MCF 10A (cell line): Measurements from ENCODE around the gene PSMA6. TPM values are rescaled to one million over a fixed set of nuclear protein-coding genes. Genes with fewer than 3 reads are reported as not detected.

Experiments
- BruUV-seq: library from RNA; stranded (reverse); fragments of 400-500 nt; replicated peaks from 2 replicates; lab custom pipeline; 2021; lab: Mats Ljungman, UMichigan
- CTCF ChIA-PET: fragments of 300-600 bp; sonication (Branson Sonifier 250); formaldehyde crosslinking; extraction: SDS; loops from one replicate; lab custom pipeline; 2021; ENCODE audit warnings: antibody characterized with exemption, inconsistent platforms; lab: Yijun Ruan, JAX
- POLR2A ChIA-PET: fragments of 300-600, 350-650 bp; sonication (Branson Sonifier 250); formaldehyde crosslinking; extraction: SDS; loops from one replicate; lab custom pipeline; 2020; ENCODE audit warnings: antibody characterized with exemption, inconsistent platforms; lab: Yijun Ruan, JAX
- DNase-seq: peaks from one replicate; pipeline ENCODE4 v3.0.0-alpha.2; 2018; ENCODE audit not compliant: unreplicated experiment
- H3K27ac Mint-ChIP-seq: one replicate; pipeline ENCODE4 v1.8.0; 2022; ENCODE audit warnings: mild to moderate bottlenecking, low read depth, mixed read lengths; ENCODE audit not compliant: unreplicated experiment
- H3K27me3 Mint-ChIP-seq: one replicate; pipeline ENCODE4 v1.8.0; 2022; ENCODE audit warnings: mixed read lengths; ENCODE audit not compliant: insufficient read depth, unreplicated experiment
- H3K36me3 Mint-ChIP-seq: one replicate; pipeline ENCODE4 v1.8.0; 2022; ENCODE audit warnings: mild to moderate bottlenecking, moderate library complexity, mixed read lengths; ENCODE audit not compliant: insufficient read depth, unreplicated experiment
- H3K4me1 Mint-ChIP-seq: one replicate; pipeline ENCODE4 v1.8.0; 2022; ENCODE audit warnings: mixed read lengths; ENCODE audit not compliant: insufficient read depth, unreplicated experiment
- H3K4me3 Mint-ChIP-seq: one replicate; pipeline ENCODE4 v1.8.0; 2022; ENCODE audit warnings: mild to moderate bottlenecking, moderate library complexity, mixed read lengths; ENCODE audit not compliant: unreplicated experiment
- H3K9me3 Mint-ChIP-seq: one replicate; pipeline ENCODE4 v1.8.0; 2022; ENCODE audit warnings: mixed read lengths; ENCODE audit not compliant: unreplicated experiment
- CTCF ChIP-seq: fragments of 200-600 bp; IDR thresholded peaks from one replicate; pipeline ENCODE4 v1.8.0; 2022; ENCODE audit warnings: antibody characterized with exemption, mild to moderate bottlenecking; ENCODE audit not compliant: unreplicated experiment
- intact Hi-C: fragments of 100-400 bp; cut with micrococcal nuclease; formaldehyde crosslinking; loops from 2 replicates; pipeline ENCODE4 v1.14.1; 2022
- total RNA-seq: library from RNA; stranded (reverse); gene quantifications from 2 replicates; pipeline ENCODE4 v1.2.3, GENCODE V29; 2022

The PSMA6 gene
- total RNA-seq, 1 experiment from 2014 or later = 260 TPM

- POLR2A ChIA-PET = interaction anchor here (0.7 kb wide), 1 partner anchor 722 kb away, joined by 3 read pairs; no protein-coding TSS in a partner anchor
- H3K9me3 Mint-ChIP-seq = no peaks in the 10 kb centered on the region
- intact Hi-C loops = no loop called here
- no peaks in the 10 kb centered on the region for H3K27me3 Mint-ChIP-seq
- no TSS peak for BruUV-seq
- H3K27ac Mint-ChIP-seq = no peak overlapping the region
- no peak overlapping the region for H3K4me3 Mint-ChIP-seq
- DNase-seq = no peak
- CTCF ChIA-PET = interaction anchor here (1.4 kb wide), 1 partner anchor 20 kb away, joined by 4 read pairs; no protein-coding TSS in a partner anchor
- TF ChIP-seq CTCF = no peak
- peaks cover 19% of the 10 kb centered on the region for H3K36me3 Mint-ChIP-seq
- peaks cover 9% of the 10 kb centered on the region for H3K4me1 Mint-ChIP-seq
Observed at GRCh38 chr14:35255711-35256110, 36.5 kb upstream of the PSMA6 start.

GRCh38 chr14:35257809-35258208, 34.4 kb upstream of the PSMA6 start:
- DNase-seq = no peak
- BruUV-seq = no TSS peak
- Mint-ChIP-seq H3K27ac (no peak overlapping the region), H3K4me3 (no peak overlapping the region), H3K27me3 (no peaks in the 10 kb centered on the region), H3K9me3 (no peaks in the 10 kb centered on the region), H3K36me3 (peaks cover 19% of the 10 kb centered on the region), H3K4me1 (peaks cover 9% of the 10 kb centered on the region)
- no peak for TF ChIP-seq CTCF
- CTCF ChIA-PET = interaction anchor here (0.6 kb wide), 1 partner anchor 274 kb away, joined by 3 read pairs; no protein-coding TSS in a partner anchor
- POLR2A ChIA-PET = interaction anchor here (0.6 kb wide), 1 partner anchor 408 kb away, joined by 3 read pairs; no protein-coding TSS in a partner anchor
- intact Hi-C loops = no loop called here

- intact Hi-C loops = no loop called here
- Mint-ChIP-seq H3K9me3 (no peaks in the 10 kb centered on the region), H3K27ac (no peak overlapping the region), H3K4me1 (peaks cover 9% of the 10 kb centered on the region), H3K36me3 (peaks cover 17% of the 10 kb centered on the region), H3K27me3 (no peaks in the 10 kb centered on the region), H3K4me3 (no peak overlapping the region)
- no TSS peak for BruUV-seq
- POLR2A ChIA-PET = interaction anchor here (0.6 to 1.3 kb wide), 2 partner anchors 44 to 407 kb away, joined by 3 read pairs; no protein-coding TSS in a partner anchor
- CTCF ChIA-PET = interaction anchor here (0.8 kb wide), 1 partner anchor 62 kb away, joined by 5 read pairs; no protein-coding TSS in a partner anchor
- no peak for DNase-seq
- no peak for TF ChIP-seq CTCF
Observed at GRCh38 chr14:35258420-35258819, 33.8 kb upstream of the PSMA6 start.

- BruUV-seq = no TSS peak
- no peak overlapping the region for H3K4me3 Mint-ChIP-seq
- POLR2A ChIA-PET = interaction anchor here (1.4 kb wide), 1 partner anchor 30 kb away, joined by 4 read pairs; the partner anchor contains the start of gene PSMA6
Observed at GRCh38 chr14:35261774-35262173, 30.4 kb upstream of the PSMA6 start.

More at GRCh38 chr14:35261774-35262173, 30.4 kb upstream of the PSMA6 start:
- peaks cover 9% of the 10 kb centered on the region for H3K4me1 Mint-ChIP-seq
- H3K36me3 Mint-ChIP-seq = peaks cover 17% of the 10 kb centered on the region
- intact Hi-C loops = no loop called here
- no peak for DNase-seq
- no peaks in the 10 kb centered on the region for H3K27me3 Mint-ChIP-seq
- H3K9me3 Mint-ChIP-seq = no peaks in the 10 kb centered on the region
- no peak for TF ChIP-seq CTCF
- no peak overlapping the region for H3K27ac Mint-ChIP-seq
- CTCF ChIA-PET = interaction anchor here (0.7 to 1.2 kb wide), 3 partner anchors 28 to 787 kb away, joined by 3 read pairs; no protein-coding TSS in a partner anchor
